Measurements from ENCODE around the gene TRIO.

The TRIO gene

DNA sequence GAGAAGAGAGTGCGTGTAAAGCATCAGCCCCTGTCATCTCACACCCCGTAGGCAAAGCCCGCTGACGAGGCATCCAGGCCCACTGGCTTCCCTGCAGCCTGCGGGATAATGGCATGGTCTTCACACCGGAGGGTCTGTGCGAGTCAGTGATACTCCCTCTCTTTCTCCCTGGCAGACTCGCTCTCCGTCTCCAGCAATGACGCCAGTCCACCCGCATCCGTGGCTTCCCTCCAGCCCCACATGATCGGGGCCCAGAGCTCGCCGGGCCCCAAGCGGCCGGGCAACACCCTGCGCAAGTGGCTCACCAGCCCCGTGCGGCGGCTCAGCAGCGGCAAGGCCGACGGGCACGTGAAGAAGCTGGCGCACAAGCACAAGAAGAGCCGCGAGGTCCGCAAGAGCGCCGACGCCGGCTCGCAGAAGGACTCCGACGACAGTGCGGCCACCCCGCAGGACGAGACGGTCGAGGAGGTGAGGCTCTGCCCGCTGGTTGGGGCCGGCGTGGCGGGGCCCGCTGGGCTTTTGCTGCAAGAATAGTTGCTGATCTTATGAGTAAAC, 317.8 kb downstream of the TRIO start:
- no peaks in the 10 kb centered on the region for H3K9me3 Mint-ChIP-seq
- H3K36me3 Mint-ChIP-seq (ENCODE audit: low read depth), result no peaks in the 10 kb centered on the region
- no peaks in the 10 kb centered on the region for H3K27me3 Mint-ChIP-seq (ENCODE audit: low read depth)
- no peak for DNase-seq (ENCODE audit: low spot score)
- no peak overlapping the region for H3K4me3 Mint-ChIP-seq
- H3K27ac Mint-ChIP-seq, result no peak overlapping the region
- no peaks in the 10 kb centered on the region for H3K4me1 Mint-ChIP-seq (ENCODE audit: low read depth)

DNA sequence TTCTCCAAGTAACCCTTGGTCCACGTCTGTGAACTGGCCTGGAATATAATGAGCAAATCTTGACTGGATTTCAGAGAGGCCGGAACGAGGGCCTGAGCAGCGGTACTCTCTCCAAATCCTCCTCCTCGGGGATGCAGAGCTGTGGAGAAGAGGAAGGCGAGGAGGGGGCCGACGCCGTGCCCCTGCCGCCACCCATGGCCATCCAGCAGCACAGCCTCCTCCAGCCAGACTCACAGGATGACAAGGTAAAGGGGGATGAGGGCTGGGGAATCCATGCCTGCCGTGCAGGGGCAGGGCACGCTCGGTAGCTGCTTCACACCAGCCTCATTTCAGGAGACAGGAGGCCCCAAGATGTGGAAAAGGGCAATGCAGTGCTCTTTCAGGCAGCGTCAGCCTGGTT, 319.5 kb downstream of the TRIO start:
- DNase-seq (ENCODE audit: low spot score), result no peak
- H3K9me3 Mint-ChIP-seq, result no peaks in the 10 kb centered on the region
- no peaks in the 10 kb centered on the region for H3K27me3 Mint-ChIP-seq (ENCODE audit: low read depth)
- no peak overlapping the region for H3K4me3 Mint-ChIP-seq
- no peak overlapping the region for H3K27ac Mint-ChIP-seq
- H3K36me3 Mint-ChIP-seq (ENCODE audit: low read depth), result no peaks in the 10 kb centered on the region
- H3K4me1 Mint-ChIP-seq (ENCODE audit: low read depth), result no peaks in the 10 kb centered on the region

DNA sequence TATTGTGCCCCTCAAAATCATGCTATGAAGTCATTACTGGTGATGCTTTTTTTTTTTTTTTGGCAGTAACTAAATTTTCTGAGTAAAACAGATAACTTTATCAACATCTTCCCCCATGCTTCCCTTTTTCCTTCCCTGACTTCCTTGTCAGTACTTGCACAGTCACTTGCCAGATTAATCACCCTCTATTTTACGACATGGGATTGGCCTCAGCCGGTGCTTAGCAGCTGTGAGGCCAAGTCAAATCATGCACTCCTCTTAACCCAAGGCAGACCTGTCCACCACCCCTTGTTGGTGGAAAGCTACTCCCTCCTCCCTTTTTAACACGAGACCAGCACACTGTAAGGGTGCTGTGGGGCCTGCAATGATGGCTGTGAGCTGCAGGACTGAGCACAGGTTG, 320.5 kb downstream of the TRIO start:
- Mint-ChIP-seq H3K36me3 (ENCODE audit: low read depth) (no peaks in the 10 kb centered on the region), H3K4me3 (no peak overlapping the region), H3K9me3 (no peaks in the 10 kb centered on the region), H3K4me1 (ENCODE audit: low read depth) (no peaks in the 10 kb centered on the region), H3K27ac (no peak overlapping the region), H3K27me3 (ENCODE audit: low read depth) (no peaks in the 10 kb centered on the region)
- no peak for DNase-seq (ENCODE audit: low spot score)

DNA sequence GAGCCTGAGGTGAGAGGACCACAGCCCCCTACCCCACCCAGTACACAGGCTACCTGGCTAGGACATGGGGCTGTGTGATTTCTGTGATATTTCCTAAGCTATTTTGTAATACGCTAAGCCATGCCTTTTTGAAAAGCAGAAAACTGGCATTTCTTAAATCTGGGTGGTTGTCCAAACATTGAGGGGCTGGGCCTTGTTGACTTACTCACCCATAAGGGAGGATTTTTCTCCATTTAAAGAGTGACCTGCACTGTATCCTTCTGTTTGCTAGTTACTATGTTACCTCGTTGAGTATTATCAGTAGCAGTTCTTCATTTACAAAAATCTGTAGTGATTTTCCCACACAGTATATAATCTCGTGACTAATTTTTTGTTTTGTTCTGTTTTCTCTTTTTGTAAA, 321.0 kb downstream of the TRIO start:
- DNase-seq (ENCODE audit: low spot score), result no peak
- no peaks in the 10 kb centered on the region for H3K9me3 Mint-ChIP-seq
- peaks cover 2% of the 10 kb centered on the region for H3K27me3 Mint-ChIP-seq (ENCODE audit: low read depth)
- H3K27ac Mint-ChIP-seq, result no peak overlapping the region
- H3K36me3 Mint-ChIP-seq (ENCODE audit: low read depth), result no peaks in the 10 kb centered on the region
- no peak overlapping the region for H3K4me3 Mint-ChIP-seq
- H3K4me1 Mint-ChIP-seq (ENCODE audit: low read depth), result no peaks in the 10 kb centered on the region

DNA sequence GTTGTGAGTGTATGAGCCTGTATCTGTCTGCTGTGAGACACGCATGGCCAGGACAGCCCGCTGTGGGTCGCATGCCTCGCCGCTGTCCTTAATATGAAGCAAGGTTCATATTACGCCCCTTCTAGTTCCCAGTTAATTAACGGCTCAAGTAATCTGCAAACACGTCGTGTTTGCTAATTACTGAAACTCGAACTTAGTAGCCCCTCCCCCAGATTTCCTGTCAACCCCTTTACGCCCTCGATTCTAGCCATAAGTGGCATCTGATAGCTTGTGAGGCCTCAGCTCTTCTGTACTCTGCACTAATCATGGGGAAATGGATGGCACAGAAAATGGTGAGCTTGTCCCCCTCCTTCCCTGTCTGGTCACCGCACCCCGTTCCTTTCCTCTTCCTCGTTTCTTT, 321.5 kb downstream of the TRIO start:
- no peaks in the 10 kb centered on the region for H3K36me3 Mint-ChIP-seq (ENCODE audit: low read depth)
- DNase-seq (ENCODE audit: low spot score), result no peak
- no peaks in the 10 kb centered on the region for H3K4me1 Mint-ChIP-seq (ENCODE audit: low read depth)
- no peak overlapping the region for H3K27ac Mint-ChIP-seq
- no peak overlapping the region for H3K4me3 Mint-ChIP-seq
- no peaks in the 10 kb centered on the region for H3K9me3 Mint-ChIP-seq
- H3K27me3 Mint-ChIP-seq (ENCODE audit: low read depth), result peaks cover 2% of the 10 kb centered on the region

DNA sequence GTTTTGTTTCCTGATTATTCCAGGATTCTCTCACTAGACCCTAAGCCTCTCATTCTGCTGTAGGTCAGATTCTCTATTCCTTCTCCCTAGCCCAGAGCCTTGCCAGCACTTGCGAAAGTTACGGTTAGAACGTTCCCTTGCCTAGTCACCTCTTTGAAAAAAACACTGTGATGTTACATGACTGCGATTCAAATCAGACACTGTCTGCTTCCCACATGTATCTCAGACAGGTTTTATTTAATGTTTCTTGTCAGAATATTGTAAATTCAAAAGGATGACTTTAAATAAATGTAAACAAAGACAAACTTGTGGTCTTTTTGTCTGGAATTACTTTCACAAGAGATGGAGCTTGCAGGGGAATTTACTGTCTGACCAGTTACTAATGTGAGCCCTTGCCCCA, 322.0 kb downstream of the TRIO start:
- H3K27me3 Mint-ChIP-seq (ENCODE audit: low read depth), result peaks cover 2% of the 10 kb centered on the region
- H3K27ac Mint-ChIP-seq, result no peak overlapping the region

DNA sequence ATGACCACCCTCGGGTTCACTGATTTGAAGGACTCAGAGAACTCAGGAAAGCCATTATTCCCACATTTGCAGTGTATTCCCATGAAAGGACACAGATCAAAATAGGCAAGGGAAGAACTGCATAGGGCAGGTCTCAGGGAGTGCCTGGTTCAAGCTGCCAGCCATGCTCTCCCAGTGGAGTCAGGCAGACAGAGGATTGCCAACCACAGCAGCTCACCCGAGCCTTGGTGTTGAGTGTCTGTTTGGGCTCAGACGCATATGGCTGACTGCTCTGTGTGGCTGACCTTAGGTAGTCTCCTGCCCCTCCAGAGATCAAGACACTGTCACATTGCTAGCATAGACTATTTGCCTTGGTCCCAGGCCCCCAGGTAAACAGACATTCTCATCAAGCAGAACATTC, 322.6 kb downstream of the TRIO start:
- H3K4me1 Mint-ChIP-seq (ENCODE audit: low read depth), result no peaks in the 10 kb centered on the region
- H3K36me3 Mint-ChIP-seq (ENCODE audit: low read depth), result no peaks in the 10 kb centered on the region
- peaks cover 2% of the 10 kb centered on the region for H3K27me3 Mint-ChIP-seq (ENCODE audit: low read depth)
- H3K4me3 Mint-ChIP-seq, result no peak overlapping the region
- DNase-seq (ENCODE audit: low spot score), result no peak
- no peaks in the 10 kb centered on the region for H3K9me3 Mint-ChIP-seq
- no peak overlapping the region for H3K27ac Mint-ChIP-seq

More for the DNA sequence above, 322.0 kb downstream of the TRIO start:
- H3K9me3 Mint-ChIP-seq, result no peaks in the 10 kb centered on the region
- H3K4me3 Mint-ChIP-seq, result no peak overlapping the region
- DNase-seq (ENCODE audit: low spot score), result no peak
- H3K36me3 Mint-ChIP-seq (ENCODE audit: low read depth), result no peaks in the 10 kb centered on the region
- H3K4me1 Mint-ChIP-seq (ENCODE audit: low read depth), result no peaks in the 10 kb centered on the region

DNA sequence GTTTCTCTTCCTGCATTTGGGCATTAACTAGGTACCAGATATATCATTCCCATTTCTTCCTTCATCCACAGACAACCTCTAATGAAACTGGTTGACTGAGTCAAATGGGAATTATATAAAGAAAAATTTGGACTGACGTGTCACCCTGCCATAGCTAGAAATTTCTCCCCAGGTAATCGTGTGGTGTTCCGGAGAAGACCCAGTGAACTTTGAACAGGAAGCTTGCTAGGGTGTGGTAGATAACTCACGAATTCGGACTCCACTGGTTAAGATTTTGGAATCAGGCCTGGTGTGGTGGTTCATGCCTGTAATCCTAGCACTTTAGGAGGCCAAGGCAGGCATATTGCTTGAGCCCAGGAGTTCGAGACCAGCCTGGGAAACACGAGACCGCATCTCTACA, 324.1 kb downstream of the TRIO start:
- no peak overlapping the region for H3K4me3 Mint-ChIP-seq
- no peaks in the 10 kb centered on the region for H3K9me3 Mint-ChIP-seq
- peaks cover 2% of the 10 kb centered on the region for H3K27me3 Mint-ChIP-seq (ENCODE audit: low read depth)
- DNase-seq (ENCODE audit: low spot score), result no peak
- H3K36me3 Mint-ChIP-seq (ENCODE audit: low read depth), result no peaks in the 10 kb centered on the region
- H3K27ac Mint-ChIP-seq, result no peak overlapping the region
- peaks cover 1% of the 10 kb centered on the region for H3K4me1 Mint-ChIP-seq (ENCODE audit: low read depth)

DNA sequence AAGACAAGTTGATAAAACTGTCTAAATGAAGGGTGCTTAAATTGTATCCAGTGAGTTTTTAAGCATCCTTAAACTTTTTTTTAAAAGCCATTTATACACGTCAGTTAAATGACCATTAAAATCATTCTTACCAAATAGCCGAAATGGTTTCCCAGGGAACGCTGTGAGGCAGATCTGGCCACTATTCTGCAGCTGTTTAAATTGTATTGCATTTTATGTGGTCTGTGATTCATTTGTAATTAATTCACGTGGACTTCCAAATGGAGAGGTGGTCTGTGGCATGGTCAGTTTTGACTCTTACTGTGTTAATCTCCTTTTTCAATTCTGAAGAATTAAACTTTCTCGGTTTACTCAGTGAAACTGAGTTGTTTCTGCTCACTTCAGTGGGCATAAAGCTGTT, 324.7 kb downstream of the TRIO start:
- H3K27ac Mint-ChIP-seq, result no peak overlapping the region
- H3K9me3 Mint-ChIP-seq, result no peaks in the 10 kb centered on the region
- H3K27me3 Mint-ChIP-seq (ENCODE audit: low read depth), result peaks cover 2% of the 10 kb centered on the region
- H3K4me1 Mint-ChIP-seq (ENCODE audit: low read depth), result peaks cover 1% of the 10 kb centered on the region
- H3K4me3 Mint-ChIP-seq, result no peak overlapping the region
- no peaks in the 10 kb centered on the region for H3K36me3 Mint-ChIP-seq (ENCODE audit: low read depth)
- DNase-seq (ENCODE audit: low spot score), result no peak

DNA sequence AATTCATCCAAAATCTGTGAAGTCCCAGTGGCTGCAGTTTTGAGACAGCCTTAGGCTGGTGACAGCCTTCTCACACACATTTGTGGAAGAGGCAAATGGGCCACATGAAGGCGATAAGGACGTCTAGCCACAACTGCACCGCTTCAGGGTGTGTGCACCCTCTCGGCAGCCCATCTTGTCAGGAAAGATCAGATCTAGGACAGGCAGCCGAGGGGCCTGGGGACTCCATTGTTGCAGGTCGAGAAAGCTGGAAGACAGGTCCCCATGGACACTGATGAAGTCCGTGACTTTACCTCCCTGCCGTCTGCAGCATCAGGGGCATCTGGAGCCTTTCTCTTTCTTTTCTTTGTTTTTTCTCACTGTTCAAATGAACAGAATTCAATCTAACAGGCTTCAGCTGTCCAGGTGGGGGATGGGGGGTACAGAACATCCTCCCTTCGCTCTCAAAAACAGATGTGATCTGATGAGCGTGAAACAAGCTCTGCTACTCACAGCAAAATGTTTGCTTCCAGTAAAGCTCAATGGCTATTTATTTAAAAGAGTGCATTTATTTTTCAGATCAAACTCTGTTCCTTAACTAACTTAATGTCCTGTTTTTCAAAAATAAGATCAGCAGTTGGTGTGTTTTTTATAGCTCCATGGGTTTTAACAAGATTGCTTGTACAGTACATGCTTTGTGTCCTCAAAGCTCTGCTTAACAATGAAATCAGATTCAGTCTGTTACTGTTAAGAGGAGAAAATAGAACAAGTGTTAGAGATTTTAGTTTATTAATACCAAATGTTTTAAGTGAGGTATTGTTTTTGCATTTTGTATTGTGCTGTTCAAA, 326.6 kb downstream of the TRIO start:
- Mint-ChIP-seq H3K27ac (no peak overlapping the region), H3K4me3 (no peak overlapping the region), H3K4me1 (ENCODE audit: low read depth) (peaks cover 1% of the 10 kb centered on the region), H3K9me3 (no peaks in the 10 kb centered on the region), H3K36me3 (ENCODE audit: low read depth) (no peaks in the 10 kb centered on the region), H3K27me3 (ENCODE audit: low read depth) (peaks cover 2% of the 10 kb centered on the region)
- no peak for DNase-seq (ENCODE audit: low spot score)

DNA sequence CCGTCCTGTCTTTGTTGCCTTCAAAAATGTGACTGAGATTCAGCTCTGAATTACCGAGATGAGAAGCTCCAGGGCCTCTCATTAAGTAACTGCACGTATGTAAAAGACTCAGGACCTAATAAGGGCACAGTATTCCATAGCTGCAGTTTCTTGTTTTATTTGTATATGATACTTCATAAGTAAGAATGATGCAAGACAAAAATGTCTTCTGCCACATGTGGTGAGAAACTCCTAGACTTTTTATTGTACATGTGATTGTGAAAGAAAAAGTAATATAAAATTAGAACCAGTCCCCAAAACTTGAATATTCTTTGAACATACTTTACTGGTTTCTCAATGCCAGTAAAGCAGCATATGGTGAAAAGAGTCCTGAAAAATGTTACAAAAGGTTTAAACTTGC, 328.4 kb downstream of the TRIO start:
- Mint-ChIP-seq H3K4me3 (no peak overlapping the region), H3K9me3 (no peaks in the 10 kb centered on the region), H3K36me3 (ENCODE audit: low read depth) (no peaks in the 10 kb centered on the region), H3K27me3 (ENCODE audit: low read depth) (peaks cover 2% of the 10 kb centered on the region), H3K4me1 (ENCODE audit: low read depth) (peaks cover 1% of the 10 kb centered on the region), H3K27ac (no peak overlapping the region)
- no peak for DNase-seq (ENCODE audit: low spot score)

DNA sequence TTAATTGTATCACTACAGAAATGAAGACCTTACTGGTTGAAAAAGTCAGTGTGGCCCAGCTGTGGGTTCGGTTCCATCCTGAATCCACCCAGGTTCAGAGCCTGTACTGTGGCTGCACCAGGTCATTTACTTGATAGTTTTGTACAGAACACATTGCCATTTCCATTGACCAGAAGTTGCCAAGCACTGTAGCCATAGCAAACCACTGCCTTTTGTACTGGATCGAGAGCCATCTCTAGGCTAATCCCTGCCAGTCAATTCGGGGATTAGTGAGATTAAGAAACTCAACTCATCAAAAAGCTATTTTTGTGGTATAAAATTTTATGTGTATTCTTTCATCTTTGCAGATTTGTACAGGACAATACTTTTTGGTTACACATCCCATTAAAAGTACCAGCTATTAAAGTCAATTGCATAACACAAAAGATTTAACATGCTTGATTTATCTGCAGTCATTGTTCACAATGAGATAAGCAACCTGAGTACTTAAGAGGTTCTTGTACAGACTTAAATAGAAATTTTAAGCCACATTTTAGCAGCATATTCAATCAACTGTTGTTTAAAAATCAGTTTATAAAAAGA, 329.9 kb downstream of the TRIO start:
- DNase-seq (ENCODE audit: low spot score), result no peak
- Mint-ChIP-seq H3K36me3 (ENCODE audit: low read depth) (peaks cover 2% of the 10 kb centered on the region), H3K9me3 (no peaks in the 10 kb centered on the region), H3K27me3 (ENCODE audit: low read depth) (peaks cover 2% of the 10 kb centered on the region), H3K4me3 (no peak overlapping the region), H3K4me1 (ENCODE audit: low read depth) (peaks cover 1% of the 10 kb centered on the region), H3K27ac (no peak overlapping the region)

DNA sequence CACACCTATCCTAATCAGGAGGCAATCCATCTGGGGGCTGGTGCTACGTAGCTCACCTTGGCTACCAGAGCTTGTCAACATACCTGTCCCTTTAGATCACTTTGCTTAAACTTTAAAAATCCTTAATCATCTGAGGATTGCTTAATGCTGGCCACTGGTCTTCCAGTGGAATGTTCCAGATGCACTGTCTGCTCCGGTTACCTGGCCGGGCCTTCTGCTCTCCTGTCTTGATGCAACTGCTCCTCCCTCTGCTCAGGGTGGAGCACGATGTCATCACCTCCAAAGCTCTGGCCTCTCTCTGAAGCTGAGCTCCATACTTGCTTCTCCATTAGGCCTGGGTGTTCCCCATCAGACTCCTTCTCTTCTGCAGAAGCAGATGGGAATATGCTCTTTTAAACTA, 331.9 kb downstream of the TRIO start:
- H3K36me3 Mint-ChIP-seq (ENCODE audit: low read depth), result peaks cover 4% of the 10 kb centered on the region

DNA sequence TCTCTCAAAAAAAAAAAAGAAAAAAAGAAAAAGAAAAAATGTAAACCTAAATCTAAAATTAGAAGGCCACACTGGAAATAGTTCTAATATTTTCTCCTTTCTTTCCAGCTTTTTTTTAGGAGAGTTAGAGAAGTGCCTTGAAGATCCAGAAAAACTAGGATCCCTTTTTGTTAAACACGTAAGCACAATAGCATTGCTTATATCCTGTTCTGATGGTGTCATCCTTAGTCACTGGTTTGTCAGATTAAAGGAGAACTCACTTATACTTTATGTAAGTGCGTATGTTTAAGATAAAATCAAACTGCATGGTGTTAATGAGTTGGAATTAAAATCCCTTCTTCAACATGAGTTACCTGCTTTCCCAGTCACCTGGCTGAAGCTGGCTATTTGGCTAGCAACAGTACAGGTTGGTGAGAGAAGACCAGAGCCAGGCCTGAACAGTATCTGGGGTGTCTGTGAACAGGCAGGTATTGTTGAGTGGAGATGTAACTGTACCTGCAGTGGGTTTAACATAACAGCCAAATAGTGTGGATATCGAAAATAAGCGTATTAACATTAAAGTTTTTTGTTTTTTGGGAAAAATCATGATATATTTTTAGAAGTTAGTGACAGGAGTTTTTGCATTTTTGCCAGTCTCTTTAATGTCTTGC, 333.8 kb downstream of the TRIO start:
- peaks cover 4% of the 10 kb centered on the region for H3K36me3 Mint-ChIP-seq (ENCODE audit: low read depth)

More for the DNA sequence above, 331.9 kb downstream of the TRIO start:
- no peak overlapping the region for H3K27ac Mint-ChIP-seq
- H3K4me1 Mint-ChIP-seq (ENCODE audit: low read depth), result peaks cover 11% of the 10 kb centered on the region
- H3K27me3 Mint-ChIP-seq (ENCODE audit: low read depth), result no peaks in the 10 kb centered on the region
- DNase-seq (ENCODE audit: low spot score), result no peak
- no peaks in the 10 kb centered on the region for H3K9me3 Mint-ChIP-seq
- no peak overlapping the region for H3K4me3 Mint-ChIP-seq

More for the DNA sequence above, 333.8 kb downstream of the TRIO start:
- H3K27me3 Mint-ChIP-seq (ENCODE audit: low read depth), result no peaks in the 10 kb centered on the region
- no peak overlapping the region for H3K27ac Mint-ChIP-seq
- no peaks in the 10 kb centered on the region for H3K9me3 Mint-ChIP-seq
- peaks cover 10% of the 10 kb centered on the region for H3K4me1 Mint-ChIP-seq (ENCODE audit: low read depth)
- no peak for DNase-seq (ENCODE audit: low spot score)
- no peak overlapping the region for H3K4me3 Mint-ChIP-seq

Measured in T-helper 2 cell treated with Interferon-gamma antibody and Interleukin-4, amounts not matched to agents 5 μg/mL and 100 μg/mL, for 36 hours (primary cell).